Activated CD8-positive, alpha-beta memory T cell treated with anti-CD3 and anti-CD28 coated beads, Interleukin-2, amount 10 ng/mL, durations not matched to agents 7 days and 5 days (primary cell): Measurements from ENCODE around the gene FZR1. TPM values are rescaled to one million over a fixed set of nuclear protein-coding genes. Genes with fewer than 3 reads are reported as not detected.

ENCODE experiments used
- ATAC-seq: fragments of 150-1000 bp; cut with Tn5 transposase; one replicate; pipeline ENCODE4 v1.10.0; 2021; ENCODE audit warnings: moderate library complexity
- CTCF ChIA-PET: fragments of 350-600 bp; sonication (Branson Sonifier 250); formaldehyde crosslinking; loops from one replicate; lab custom pipeline; 2021; ENCODE audit warnings: antibody characterized with exemption; lab: Charles Lee
- DNase-seq: peaks from one replicate; pipeline ENCODE4 v3.0.0-alpha.2; 2020
- H3K27ac Mint-ChIP-seq: one replicate; pipeline ENCODE4 v1.8.0; 2021; ENCODE audit warnings: mild to moderate bottlenecking, mixed read lengths
- H3K27me3 Mint-ChIP-seq: one replicate; pipeline ENCODE4 v1.8.0; 2021; ENCODE audit warnings: mixed read lengths
- H3K36me3 Mint-ChIP-seq: one replicate; pipeline ENCODE4 v1.8.0; 2021; ENCODE audit warnings: mild to moderate bottlenecking, mixed read lengths
- H3K4me1 Mint-ChIP-seq: one replicate; pipeline ENCODE4 v1.8.0; 2021; ENCODE audit warnings: mixed read lengths
- H3K4me3 Mint-ChIP-seq: one replicate; pipeline ENCODE4 v1.8.0; 2021; ENCODE audit warnings: mild to moderate bottlenecking, moderate library complexity, mixed read lengths
- H3K9me3 Mint-ChIP-seq: one replicate; pipeline ENCODE4 v1.8.0; 2022; ENCODE audit warnings: low read depth, mixed read lengths
- total RNA-seq, 2 experiments: library from RNA; stranded (reverse); gene quantifications; one replicate each; pipeline ENCODE4 v1.2.3, GENCODE V29; 2021

FZR1 gene
- total RNA-seq, 2 experiments from 2014 or later = 61.4 to 79.1 TPM

DNA sequence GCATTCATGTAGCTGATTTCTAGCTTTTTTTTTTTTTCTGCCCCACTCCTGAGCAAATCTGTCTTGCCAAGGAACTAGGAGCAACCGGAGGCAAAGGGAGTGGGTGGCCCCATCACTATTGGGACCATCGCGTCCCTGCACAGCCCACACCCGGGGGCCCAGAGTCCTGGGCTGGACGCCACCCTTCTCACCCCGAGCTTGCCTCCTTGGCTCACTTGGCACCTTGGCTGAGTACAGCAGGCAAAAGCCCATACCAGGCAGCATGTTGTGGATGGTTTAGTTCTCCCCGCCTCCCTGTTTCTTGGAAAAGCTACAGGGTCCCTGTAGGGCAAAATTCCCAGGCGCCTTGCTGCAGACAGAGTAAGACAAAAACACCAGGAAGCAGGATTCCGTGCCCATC, 39.5 kb upstream of the FZR1 start:
- H3K4me1 Mint-ChIP-seq = no peaks in the 10 kb centered on the region
- CTCF ChIA-PET = interaction anchor here (1.3 kb wide), 1 partner anchor 18 kb away, joined by 7 read pairs; no protein-coding TSS in a partner anchor
- DNase-seq (no peak), ATAC-seq (no peak)
- H3K36me3 Mint-ChIP-seq = no peaks in the 10 kb centered on the region
- no peaks in the 10 kb centered on the region for H3K9me3 Mint-ChIP-seq
- no peak overlapping the region for H3K27ac Mint-ChIP-seq
- H3K27me3 Mint-ChIP-seq = no peaks in the 10 kb centered on the region
- H3K4me3 Mint-ChIP-seq = no peak overlapping the region

DNA sequence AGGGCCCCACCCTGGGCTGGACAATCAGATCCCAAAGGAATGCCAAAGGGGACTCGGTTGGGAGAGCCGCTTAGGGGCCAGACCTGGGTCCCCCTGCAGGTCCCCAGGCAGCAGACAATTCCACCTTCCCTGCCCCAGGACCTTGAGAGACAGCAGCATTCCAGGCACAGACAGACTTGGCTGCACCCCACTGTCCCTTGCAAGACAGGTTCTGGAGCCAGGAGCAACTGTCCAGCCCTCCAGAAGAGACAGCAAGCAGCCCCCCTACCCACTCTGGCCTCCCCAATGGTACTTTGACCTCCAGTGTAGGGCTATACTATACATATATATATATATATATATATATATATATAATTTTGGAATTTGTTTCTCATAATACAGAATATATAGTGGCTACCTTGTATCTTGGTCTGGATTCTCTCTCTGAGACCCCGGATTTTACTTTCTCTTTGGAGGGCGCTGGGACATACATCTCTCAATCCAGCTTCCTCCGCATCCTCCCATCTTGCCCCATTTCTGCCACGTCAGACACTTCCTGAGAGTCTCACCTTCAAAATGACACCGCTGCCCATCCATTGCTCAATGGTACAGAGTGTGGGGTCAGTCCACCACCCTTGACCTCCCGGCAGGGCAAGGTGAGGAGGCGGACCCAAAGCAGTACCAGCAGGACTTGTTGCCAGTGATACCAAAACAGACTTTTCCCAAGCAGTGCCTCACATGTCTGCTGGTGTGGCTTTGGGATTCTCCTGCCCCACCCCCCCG, 38.5 kb upstream of the FZR1 start:
- no peak for DNase-seq
- H3K27me3 Mint-ChIP-seq = no peaks in the 10 kb centered on the region
- no peak for ATAC-seq
- CTCF ChIA-PET = no interaction called here
- no peaks in the 10 kb centered on the region for H3K4me1 Mint-ChIP-seq
- H3K4me3 Mint-ChIP-seq = no peak overlapping the region
- no peaks in the 10 kb centered on the region for H3K9me3 Mint-ChIP-seq
- H3K27ac Mint-ChIP-seq = no peak overlapping the region
- H3K36me3 Mint-ChIP-seq = no peaks in the 10 kb centered on the region

DNA sequence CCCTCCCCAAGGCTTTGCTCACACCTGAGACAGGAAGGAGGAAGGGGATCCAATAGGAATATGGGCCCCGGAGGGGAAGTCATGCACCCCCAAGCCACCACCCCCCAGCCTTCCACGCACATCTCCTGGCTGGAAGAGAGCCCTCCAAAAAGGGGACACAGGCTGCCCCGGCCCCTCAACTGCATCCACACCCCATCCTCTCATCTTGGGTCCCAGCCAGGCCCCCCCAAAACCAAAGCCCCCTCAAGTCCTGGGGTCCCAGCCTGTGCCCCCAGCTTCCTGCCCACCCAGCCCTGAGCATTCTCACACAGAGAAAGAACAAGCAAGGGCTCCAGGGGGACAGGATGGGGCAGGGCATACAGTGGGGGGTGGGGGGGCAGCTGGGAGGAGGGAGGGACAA, 37.9 kb upstream of the FZR1 start:
- no peak for ATAC-seq
- H3K27me3 Mint-ChIP-seq = no peaks in the 10 kb centered on the region
- DNase-seq = no peak
- CTCF ChIA-PET = interaction anchor here (1.3 kb wide), 1 partner anchor 17 kb away, joined by 5 read pairs; no protein-coding TSS in a partner anchor
- no peaks in the 10 kb centered on the region for H3K4me1 Mint-ChIP-seq
- no peak overlapping the region for H3K4me3 Mint-ChIP-seq
- H3K9me3 Mint-ChIP-seq = no peaks in the 10 kb centered on the region
- H3K36me3 Mint-ChIP-seq = no peaks in the 10 kb centered on the region
- H3K27ac Mint-ChIP-seq = no peak overlapping the region

DNA sequence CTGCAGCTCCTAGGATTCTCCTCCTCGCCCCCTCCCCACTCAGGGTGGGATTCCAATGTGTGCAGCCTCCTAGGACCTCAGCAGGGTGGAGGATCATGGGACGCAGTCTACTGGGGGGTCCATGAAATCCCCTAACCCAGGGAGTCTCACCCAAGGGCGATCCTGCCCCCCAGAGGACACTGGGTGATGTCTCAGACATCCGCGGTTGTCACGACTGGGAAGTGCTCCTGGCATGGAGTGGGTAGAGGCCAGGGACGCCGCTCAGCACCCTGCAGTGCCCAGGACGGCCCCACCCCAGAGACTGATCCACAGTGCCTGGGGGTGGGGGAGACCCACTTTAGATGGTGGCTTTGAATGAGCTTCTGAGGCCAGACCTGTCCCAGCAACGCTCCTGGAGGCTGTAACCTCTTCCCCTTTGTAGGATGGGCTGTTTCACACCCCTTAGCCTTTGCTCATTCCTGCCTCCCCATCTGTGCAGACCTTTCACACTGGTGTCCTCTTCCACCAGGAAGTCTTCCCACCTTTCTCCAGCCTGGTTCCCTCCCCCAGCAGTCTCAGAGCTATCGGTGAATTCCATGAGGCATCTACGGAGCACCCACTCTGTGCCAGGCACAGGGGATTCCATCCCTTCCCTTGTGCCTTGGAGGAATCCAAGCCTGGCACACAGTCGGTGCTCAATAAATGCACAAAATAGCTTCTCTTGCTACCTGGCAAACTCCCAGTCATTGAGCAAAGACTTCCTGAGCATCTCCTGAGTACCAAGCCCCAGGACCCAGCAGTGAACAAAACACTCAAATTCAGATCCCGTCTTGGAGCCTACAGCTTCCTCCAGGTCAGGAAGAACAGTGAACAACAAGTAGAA, 36.2 kb upstream of the FZR1 start:
- H3K4me1 Mint-ChIP-seq = no peaks in the 10 kb centered on the region
- no peak for ATAC-seq

DNA sequence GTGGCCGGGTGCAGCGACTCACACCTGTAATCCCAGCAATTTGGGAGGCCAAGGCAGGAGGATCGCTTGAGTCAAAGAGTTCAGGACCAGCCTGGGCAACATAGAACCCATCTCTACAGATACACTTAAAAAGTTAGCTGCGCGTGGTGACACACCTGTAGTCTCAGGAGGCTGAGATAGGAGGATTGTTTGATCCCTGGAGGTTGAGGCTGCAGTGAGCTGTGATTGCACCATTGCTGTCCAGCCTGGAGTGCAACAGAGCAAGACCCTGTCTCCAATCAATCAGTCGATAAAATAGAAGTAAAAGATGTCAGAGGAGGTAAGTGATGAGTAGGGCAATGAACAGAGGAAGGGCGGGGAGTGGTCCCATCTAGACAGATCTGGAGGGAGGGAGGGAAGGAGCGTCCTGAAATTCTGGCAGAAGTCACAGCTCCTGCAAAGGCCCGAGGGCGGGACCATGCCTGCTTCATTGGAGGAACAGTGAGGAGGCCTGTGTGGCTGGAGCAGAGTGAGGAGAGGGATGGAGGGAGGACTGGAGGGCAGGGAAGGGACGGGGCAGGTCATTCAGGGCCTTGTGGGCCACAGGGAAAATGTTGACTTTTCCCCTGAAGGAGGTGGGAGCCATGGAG, 35.5 kb upstream of the FZR1 start:
- Mint-ChIP-seq H3K27me3 (no peaks in the 10 kb centered on the region), H3K27ac (no peak overlapping the region), H3K4me1 (no peaks in the 10 kb centered on the region), H3K4me3 (no peak overlapping the region), H3K9me3 (no peaks in the 10 kb centered on the region), H3K36me3 (no peaks in the 10 kb centered on the region)
- CTCF ChIA-PET = interaction anchor here (0.8 to 3.2 kb wide), 9 partner anchors 13 to 508 kb away, joined by 3 to 17 read pairs (median 3); no protein-coding TSS in a partner anchor
- ATAC-seq (no peak), DNase-seq (no peak)

More for the DNA sequence above, 36.2 kb upstream of the FZR1 start:
- DNase-seq = no peak
- H3K27me3 Mint-ChIP-seq = no peaks in the 10 kb centered on the region
- no peak overlapping the region for H3K4me3 Mint-ChIP-seq
- H3K9me3 Mint-ChIP-seq = no peaks in the 10 kb centered on the region
- no peaks in the 10 kb centered on the region for H3K36me3 Mint-ChIP-seq
- CTCF ChIA-PET = interaction anchor here (0.5 to 2.8 kb wide), 8 partner anchors 9 to 164 kb away, joined by 3 to 11 read pairs (median 4); no protein-coding TSS in a partner anchor
- no peak overlapping the region for H3K27ac Mint-ChIP-seq

DNA sequence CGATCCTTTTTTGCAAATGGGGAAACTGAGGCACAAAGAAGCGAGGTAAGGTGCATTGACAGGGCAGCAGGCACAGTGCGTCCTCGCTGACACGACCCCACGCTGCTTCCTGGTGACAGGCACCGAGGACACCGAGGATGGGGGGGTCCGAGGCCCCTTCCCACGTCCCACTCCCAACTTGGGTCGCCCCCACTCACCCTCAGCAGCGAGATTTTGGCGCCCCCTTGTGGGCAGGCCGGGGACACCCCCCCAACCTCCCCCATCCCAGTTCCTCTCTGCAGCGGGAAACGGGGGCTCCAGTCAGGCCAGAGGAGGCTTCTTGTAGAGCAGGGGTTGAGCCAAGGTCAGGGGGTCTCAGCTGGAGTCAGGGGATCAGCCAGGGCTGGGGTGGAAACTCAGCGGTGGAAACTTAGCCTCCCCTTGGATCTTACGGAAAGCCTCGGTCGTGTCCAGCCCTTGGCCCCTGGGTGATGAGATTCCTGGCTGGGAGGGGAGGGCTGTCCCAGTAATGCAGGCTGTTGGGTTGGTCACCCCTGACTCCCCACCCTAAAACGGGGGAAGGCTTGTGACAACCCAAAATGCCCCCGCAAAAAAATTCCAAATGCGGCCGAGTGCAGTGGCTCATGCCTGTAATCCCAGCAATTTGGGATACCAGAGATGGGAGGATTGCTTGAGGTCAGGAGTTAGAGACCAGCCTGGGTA, 34.0 kb upstream of the FZR1 start:
- ATAC-seq (no peak), DNase-seq (no peak)
- Mint-ChIP-seq H3K9me3 (no peaks in the 10 kb centered on the region), H3K4me3 (no peak overlapping the region), H3K4me1 (no peaks in the 10 kb centered on the region), H3K27ac (no peak overlapping the region), H3K36me3 (no peaks in the 10 kb centered on the region), H3K27me3 (no peaks in the 10 kb centered on the region)
- CTCF ChIA-PET = interaction anchor here (0.6 to 3.2 kb wide), 13 partner anchors 8 to 495 kb away, joined by 3 to 17 read pairs (median 3); partner anchors contain the start of gene TLE6

DNA sequence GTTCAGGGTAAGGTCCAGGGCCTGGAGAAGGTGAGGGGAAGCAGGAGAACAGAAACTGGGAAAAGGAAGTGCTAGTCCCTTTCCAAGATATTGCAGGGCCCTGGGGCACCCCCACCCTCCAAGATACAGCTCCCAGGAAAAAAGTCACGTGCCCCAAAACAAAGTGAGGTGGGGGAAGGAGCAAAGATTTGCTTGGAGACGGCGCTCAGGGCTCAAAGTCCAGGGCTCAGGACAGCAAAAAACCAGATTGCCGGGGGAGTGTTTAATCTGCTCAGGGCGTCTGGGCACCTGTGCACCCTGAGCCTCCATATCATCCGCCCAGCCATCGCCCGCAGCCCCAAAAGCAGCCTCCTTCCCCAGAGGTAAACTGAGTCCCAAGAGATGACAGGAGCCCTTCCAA, 32.1 kb upstream of the FZR1 start:
- H3K27ac Mint-ChIP-seq = no peak overlapping the region
- H3K4me1 Mint-ChIP-seq = peaks cover 9% of the 10 kb centered on the region
- H3K36me3 Mint-ChIP-seq = no peaks in the 10 kb centered on the region
- H3K4me3 Mint-ChIP-seq = no peak overlapping the region
- ATAC-seq (no peak), DNase-seq (no peak)
- no peaks in the 10 kb centered on the region for H3K27me3 Mint-ChIP-seq
- H3K9me3 Mint-ChIP-seq = no peaks in the 10 kb centered on the region
- CTCF ChIA-PET = interaction anchor here (1.6 to 1.7 kb wide), 3 partner anchors 11 to 496 kb away, joined by 3 to 7 read pairs (median 6); partner anchors contain the start of gene TLE6

DNA sequence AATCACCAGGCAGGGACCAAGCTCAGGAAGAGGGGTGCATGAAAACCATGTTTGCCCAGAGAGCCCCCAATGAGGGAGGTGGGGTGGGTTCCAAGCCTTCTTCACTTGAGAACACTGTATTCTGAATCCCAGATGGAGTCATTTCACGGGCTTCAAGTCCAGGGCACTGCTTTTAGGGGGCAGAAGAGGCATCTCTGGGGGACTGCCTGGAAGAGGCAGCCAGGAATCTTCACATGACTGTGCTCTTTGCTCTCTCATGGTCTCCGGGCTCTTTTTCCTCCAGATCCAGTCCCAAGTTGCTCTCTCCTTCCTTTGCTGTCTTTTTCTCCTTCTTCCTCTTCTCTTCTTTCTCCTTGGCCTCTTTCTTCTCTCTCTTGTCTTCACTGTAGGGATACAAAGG, 31.5 kb upstream of the FZR1 start:
- no peak overlapping the region for H3K27ac Mint-ChIP-seq
- DNase-seq (no peak), ATAC-seq (no peak)
- H3K4me3 Mint-ChIP-seq = no peak overlapping the region
- H3K9me3 Mint-ChIP-seq = no peaks in the 10 kb centered on the region
- no peaks in the 10 kb centered on the region for H3K27me3 Mint-ChIP-seq
- H3K36me3 Mint-ChIP-seq = no peaks in the 10 kb centered on the region
- peaks cover 9% of the 10 kb centered on the region for H3K4me1 Mint-ChIP-seq
- CTCF ChIA-PET = no interaction called here

DNA sequence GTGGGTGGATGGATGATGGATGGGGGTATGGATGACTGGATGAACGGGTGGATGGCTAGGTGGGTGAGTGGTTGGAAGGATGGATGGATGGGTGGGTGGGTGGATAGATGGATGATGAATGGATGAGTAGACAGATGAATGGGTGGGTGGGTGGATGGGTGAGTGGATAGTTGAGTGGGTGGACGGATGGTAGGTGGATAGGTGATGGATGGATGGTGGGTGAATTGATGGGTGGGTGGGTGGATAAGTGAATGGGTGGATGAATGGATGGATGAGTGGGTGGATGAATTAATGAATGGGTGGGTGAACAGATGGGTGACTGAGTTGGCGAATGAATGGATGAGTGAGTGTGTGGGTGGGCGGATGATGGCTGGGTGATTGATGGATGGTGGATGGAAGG, 30.7 kb upstream of the FZR1 start:
- CTCF ChIA-PET = no interaction called here
- no peak overlapping the region for H3K4me3 Mint-ChIP-seq

DNA sequence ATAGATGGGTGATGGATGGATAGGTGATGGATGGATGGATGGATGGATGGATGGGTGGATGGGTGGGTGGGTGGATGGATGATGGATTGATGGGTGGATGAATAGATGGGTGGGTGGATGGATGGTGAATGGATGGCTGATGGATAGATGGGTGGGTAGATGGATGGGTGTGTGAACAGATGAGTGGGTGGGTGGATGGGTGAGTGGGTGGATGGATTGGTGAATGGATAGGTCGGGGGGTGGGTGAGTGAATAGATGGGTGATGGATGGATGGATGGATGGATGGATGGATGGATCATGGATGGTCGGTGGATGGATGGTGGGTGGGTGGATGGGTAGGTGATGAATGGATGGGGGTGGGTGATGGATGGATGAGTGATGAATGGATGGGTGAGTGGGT, 29.3 kb upstream of the FZR1 start:
- no peaks in the 10 kb centered on the region for H3K36me3 Mint-ChIP-seq
- ATAC-seq = no peak
- peaks cover 9% of the 10 kb centered on the region for H3K4me1 Mint-ChIP-seq
- no peak for DNase-seq
- no peak overlapping the region for H3K4me3 Mint-ChIP-seq
- H3K9me3 Mint-ChIP-seq = no peaks in the 10 kb centered on the region
- H3K27ac Mint-ChIP-seq = no peak overlapping the region
- CTCF ChIA-PET = no interaction called here
- no peaks in the 10 kb centered on the region for H3K27me3 Mint-ChIP-seq

More for the DNA sequence above, 30.7 kb upstream of the FZR1 start:
- no peaks in the 10 kb centered on the region for H3K36me3 Mint-ChIP-seq
- no peaks in the 10 kb centered on the region for H3K27me3 Mint-ChIP-seq
- H3K27ac Mint-ChIP-seq = no peak overlapping the region
- DNase-seq = no peak
- ATAC-seq = no peak
- H3K9me3 Mint-ChIP-seq = no peaks in the 10 kb centered on the region
- peaks cover 9% of the 10 kb centered on the region for H3K4me1 Mint-ChIP-seq

DNA sequence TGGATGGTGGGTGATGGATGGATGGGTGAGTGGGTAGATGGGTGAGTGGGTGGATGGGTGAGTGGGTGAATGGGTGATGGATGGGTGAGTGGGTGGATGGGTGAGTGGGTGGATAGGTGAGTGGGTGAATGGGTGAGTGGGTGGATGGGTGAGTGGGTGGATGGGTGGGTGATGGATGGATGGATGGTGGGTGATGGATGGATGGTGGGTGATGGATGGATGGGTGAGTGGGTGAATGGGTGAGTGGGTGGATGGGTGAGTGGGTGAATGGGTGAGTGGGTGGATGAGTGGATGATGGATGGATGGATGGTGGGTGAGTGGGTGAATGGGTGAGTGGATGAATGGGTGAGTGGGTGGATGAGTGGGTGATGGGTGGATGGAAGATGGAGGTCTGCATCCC, 28.6 kb upstream of the FZR1 start:
- ATAC-seq = no peak
- Mint-ChIP-seq H3K27me3 (no peaks in the 10 kb centered on the region), H3K9me3 (no peaks in the 10 kb centered on the region), H3K4me1 (peaks cover 9% of the 10 kb centered on the region), H3K27ac (no peak overlapping the region), H3K36me3 (no peaks in the 10 kb centered on the region), H3K4me3 (no peak overlapping the region)
- CTCF ChIA-PET = no interaction called here
- no peak for DNase-seq

DNA sequence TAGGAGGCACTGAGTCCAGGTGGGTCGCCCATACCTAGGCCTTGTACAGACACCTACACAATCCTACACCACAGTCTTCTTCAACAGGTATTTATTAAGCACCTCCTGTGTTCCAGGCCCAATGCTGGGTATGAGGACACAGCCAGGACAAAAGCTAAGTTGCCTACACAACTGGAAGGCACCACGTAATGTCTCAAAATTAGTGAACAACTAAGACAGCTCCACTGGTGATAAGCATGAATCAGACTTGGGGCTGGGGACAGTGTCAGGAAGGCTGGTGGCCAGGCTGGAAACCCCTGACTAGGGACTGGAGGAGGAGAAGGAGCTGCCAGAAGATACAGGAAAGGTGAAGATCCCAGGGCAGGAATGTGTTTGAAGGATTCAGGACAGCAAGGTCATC, 28.2 kb upstream of the FZR1 start:
- H3K27me3 Mint-ChIP-seq = no peaks in the 10 kb centered on the region
- no peaks in the 10 kb centered on the region for H3K9me3 Mint-ChIP-seq
- H3K27ac Mint-ChIP-seq = no peak overlapping the region
- DNase-seq = no peak
- peaks cover 9% of the 10 kb centered on the region for H3K4me1 Mint-ChIP-seq
- ATAC-seq = no peak
- CTCF ChIA-PET = interaction anchor here (2.2 kb wide), 1 partner anchor 173 kb away, joined by 17 read pairs; no protein-coding TSS in a partner anchor
- H3K36me3 Mint-ChIP-seq = no peaks in the 10 kb centered on the region
- no peak overlapping the region for H3K4me3 Mint-ChIP-seq
